Measurements from ENCODE around the gene LCMT1. TPM values are rescaled to one million over a fixed set of nuclear protein-coding genes. Genes with fewer than 3 reads are reported as not detected.
"Not testable (repeated sequence)": the region's sequence is repeated elsewhere in the genome, so short reads cannot be mapped to it uniquely, and the experiment has no call there.

Gene LCMT1
- total RNA-seq, 4 donors from 2014 or later = 49.8 to 90.6 (median 59.3) TPM

GRCh38 chr16:25158401-25158800 is 46.9 kb downstream of the LCMT1 start:
- intact Hi-C loops (cut with DNase I; ENCODE audit: low total_unique reads) (no loop called here), in situ Hi-C loops (cut with MboI; ENCODE audit: low sequenced_read_pairs in 4 of 4) (no loop called here)
- peaks cover 0 to 59% of the 10 kb centered on the region in 2 donors for H3K36me3 ChIP-seq

DNA sequence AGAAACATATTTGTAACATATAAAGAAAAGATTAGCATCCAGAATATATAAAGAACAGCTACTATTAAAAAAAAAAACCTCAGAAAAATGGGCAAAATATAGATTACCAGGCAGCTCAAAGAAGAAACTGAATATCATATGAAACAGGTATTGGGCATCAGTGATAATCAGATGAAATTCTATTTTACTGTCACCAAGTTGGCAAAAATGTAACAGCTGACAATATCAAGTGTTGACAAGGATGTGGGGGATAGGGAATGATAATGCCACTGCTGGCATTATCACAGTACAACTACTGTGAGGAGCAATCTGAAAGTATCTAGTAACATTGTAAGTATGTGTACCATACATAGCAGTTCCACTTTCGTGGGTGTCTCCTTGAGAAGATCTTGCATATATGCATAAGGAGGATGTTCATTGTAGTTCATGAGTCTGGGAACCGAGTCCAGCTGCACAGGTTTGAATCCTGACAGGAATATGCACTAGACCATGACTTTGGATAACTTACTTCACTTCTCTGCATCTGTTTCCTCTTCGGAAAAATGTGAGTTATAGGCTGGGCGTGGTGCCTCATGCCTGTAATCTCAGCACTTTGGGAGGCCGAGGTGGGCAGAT is 50.3 kb downstream of the LCMT1 start:
- TF ChIP-seq POLR2A (IDR thresholded peaks at IDR 0.05) (no peak), CTCF (IDR thresholded peaks at IDR 0.05 in 4 of 5, conservative IDR thresholded peaks at IDR 0.05 in 1 of 5) (no peak)
- Histone ChIP-seq H3K36me3 (peaks cover 2 to 85% of the 10 kb centered on the region in 2 donors), H3K27ac (no peak overlapping the region), H3K4me1 (no peaks in the 10 kb centered on the region), H3K27me3 (no peaks in the 10 kb centered on the region), H3K4me3 (no peak overlapping the region), H3K9me3 (no peaks in the 10 kb centered on the region)
- no peak for DNase-seq
- intact Hi-C loops (cut with DNase I; ENCODE audit: low total_unique reads) = no loop called here
- in situ Hi-C loops (cut with MboI; ENCODE audit: low sequenced_read_pairs in 4 of 4) = no loop called here
- ATAC-seq = no peak

More at GRCh38 chr16:25158401-25158800, 46.9 kb downstream of the LCMT1 start:
- Histone ChIP-seq H3K27me3 (no peaks in the 10 kb centered on the region), H3K4me1 (no peaks in the 10 kb centered on the region), H3K9me3 (no peaks in the 10 kb centered on the region), H3K4me3 (no peak overlapping the region), H3K27ac (no peak overlapping the region)
- DNase-seq (no peak), ATAC-seq (no peak)
- TF ChIP-seq POLR2A (IDR thresholded peaks at IDR 0.05) (no peak), CTCF (IDR thresholded peaks at IDR 0.05 in 4 of 5, conservative IDR thresholded peaks at IDR 0.05 in 1 of 5) (no peak)

- Histone ChIP-seq H3K27me3 (no peaks in the 10 kb centered on the region), H3K9me3 (no peaks in the 10 kb centered on the region), H3K27ac (no peak overlapping the region), H3K4me3 (no peak overlapping the region), H3K36me3 (peaks cover 3 to 86% of the 10 kb centered on the region in 2 donors), H3K4me1 (no peaks in the 10 kb centered on the region)
- TF ChIP-seq POLR2A (IDR thresholded peaks at IDR 0.05) (no peak), CTCF (IDR thresholded peaks at IDR 0.05 in 4 of 5, conservative IDR thresholded peaks at IDR 0.05 in 1 of 5) (no peak)
- intact Hi-C loops (cut with DNase I; ENCODE audit: low total_unique reads) (no loop called here), in situ Hi-C loops (cut with MboI; ENCODE audit: low sequenced_read_pairs in 4 of 4) (no loop called here)
- ATAC-seq (no peak), DNase-seq (no peak)
Observed at GRCh38 chr16:25163683-25164082, 52.1 kb downstream of the LCMT1 start.

GRCh38 chr16:25165284-25165683 is 53.7 kb downstream of the LCMT1 start:
- intact Hi-C loops (cut with DNase I; ENCODE audit: low total_unique reads) (no loop called here), in situ Hi-C loops (cut with MboI; ENCODE audit: low sequenced_read_pairs in 4 of 4) (no loop called here)
- DNase-seq = no peak
- ATAC-seq = no peak
- Histone ChIP-seq H3K27me3 (no peaks in the 10 kb centered on the region), H3K36me3 (peaks cover 3 to 92% of the 10 kb centered on the region in 2 donors), H3K9me3 (no peaks in the 10 kb centered on the region), H3K4me1 (no peaks in the 10 kb centered on the region), H3K27ac (no peak overlapping the region), H3K4me3 (no peak overlapping the region)
- TF ChIP-seq CTCF (IDR thresholded peaks at IDR 0.05 in 4 of 5, conservative IDR thresholded peaks at IDR 0.05 in 1 of 5) (no peak), POLR2A (IDR thresholded peaks at IDR 0.05) (no peak)

- H3K4me1 ChIP-seq; H3K4me3 ChIP-seq; ATAC-seq; in situ Hi-C loops (cut with MboI; ENCODE audit: low sequenced_read_pairs in 4 of 4); H3K27me3 ChIP-seq; H3K9me3 ChIP-seq; H3K27ac ChIP-seq; DNase-seq; intact Hi-C loops (cut with DNase I; ENCODE audit: low total_unique reads): not testable (repeated sequence)
- H3K36me3 ChIP-seq = peaks cover 3 to 97% of the 10 kb centered on the region in 2 donors
Observed at GRCh38 chr16:25167920-25168319, 56.4 kb downstream of the LCMT1 start.

All from gastrocnemius medialis (tissue), 4 donors.